Testis (tissue), 3 donors: ENCODE measurements around the gene ALOXE3. TPM values are rescaled to one million over a fixed set of nuclear protein-coding genes. Genes with fewer than 3 reads are reported as not detected.

Experiments used
- DNase-seq: peaks from one replicate; pipeline ENCODE4 v3.0.0-alpha.2; 2019
- H3K27ac ChIP-seq, 2 donors: fragments of 200-600 bp; sonication (generic); one replicate each; pipeline ENCODE4 v1.5.1; 2019
- H3K27me3 ChIP-seq: fragments of 200-600 bp; sonication (generic); one replicate; pipeline ENCODE4 v1.5.1; 2019
- H3K36me3 ChIP-seq: fragments of 200-600 bp; sonication (generic); one replicate; pipeline ENCODE4 v1.5.1; 2017; ENCODE audit warnings: low read depth; ENCODE audit errors: missing control alignments
- H3K4me1 ChIP-seq: fragments of 200-600 bp; sonication (generic); one replicate; pipeline ENCODE4 v1.5.1; 2019
- H3K4me3 ChIP-seq, 2 donors: fragments of 200-600 bp; sonication (generic); one replicate each; pipeline ENCODE4 v1.5.1; 2017 to 2019
- H3K9me3 ChIP-seq: fragments of 200-600 bp; sonication (generic); one replicate; pipeline ENCODE4 v1.5.1; 2017
- POLR2A ChIP-seq: fragments of 450-650 bp; IDR thresholded peaks from one replicate; pipeline ENCODE4 v1.6.1; 2017; ENCODE audit warnings: antibody characterized with exemption, mild to moderate bottlenecking, moderate library complexity
- WGBS, 2 donors: methylation state at CpG; one replicate each; pipeline ENCODE4 v1.1.5; 2018; 5-methylcytosine and 5-hydroxymethylcytosine counted together
- intact Hi-C: fragments of 100-400 bp; cut with DNase I; formaldehyde crosslinking; loops from one replicate; pipeline ENCODE4 v1.15.1; 2023; ENCODE audit warnings: low total_unique reads
- polyA plus RNA-seq: library from polyadenylated mRNA; stranded (reverse); fragments of 350-450 nt; fragmentation: Illumina TruSeq; extraction: RNeasy Lipid Tissue Mini Kit (QIAGEN cat#74804); gene quantifications from one replicate; pipeline ENCODE4 v1.2.3, GENCODE V29; 2014; ENCODE audit warnings: low read depth, low replicate concordance; ENCODE audit not compliant: insufficient read depth
- total RNA-seq, 2 donors: library from RNA; depleted of rRNA; stranded (reverse); fragments of >200 nt; gene quantifications; one replicate each; pipeline ENCODE4 v1.2.3, GENCODE V29; 2016
- TF ChIP-seq, protein P1 (sequence below), 3 experiments: fragments of 450-650 bp in 2 of 3; fragments of 200-600 bp in 1 of 3; sonication (generic) in 1 of 3; IDR thresholded peaks; one replicate each; pipeline ENCODE4 v1.5.1; 2016 to 2019; ENCODE audit warnings: antibody characterized with exemption in 3 of 3, mild to moderate bottlenecking in 2 of 3, moderate library complexity in 1 of 3

The ALOXE3 gene
- total and polyA plus RNA-seq, 3 donors from 2014 or later = 2.2 to 4.3 (median 2.7) TPM

DNA sequence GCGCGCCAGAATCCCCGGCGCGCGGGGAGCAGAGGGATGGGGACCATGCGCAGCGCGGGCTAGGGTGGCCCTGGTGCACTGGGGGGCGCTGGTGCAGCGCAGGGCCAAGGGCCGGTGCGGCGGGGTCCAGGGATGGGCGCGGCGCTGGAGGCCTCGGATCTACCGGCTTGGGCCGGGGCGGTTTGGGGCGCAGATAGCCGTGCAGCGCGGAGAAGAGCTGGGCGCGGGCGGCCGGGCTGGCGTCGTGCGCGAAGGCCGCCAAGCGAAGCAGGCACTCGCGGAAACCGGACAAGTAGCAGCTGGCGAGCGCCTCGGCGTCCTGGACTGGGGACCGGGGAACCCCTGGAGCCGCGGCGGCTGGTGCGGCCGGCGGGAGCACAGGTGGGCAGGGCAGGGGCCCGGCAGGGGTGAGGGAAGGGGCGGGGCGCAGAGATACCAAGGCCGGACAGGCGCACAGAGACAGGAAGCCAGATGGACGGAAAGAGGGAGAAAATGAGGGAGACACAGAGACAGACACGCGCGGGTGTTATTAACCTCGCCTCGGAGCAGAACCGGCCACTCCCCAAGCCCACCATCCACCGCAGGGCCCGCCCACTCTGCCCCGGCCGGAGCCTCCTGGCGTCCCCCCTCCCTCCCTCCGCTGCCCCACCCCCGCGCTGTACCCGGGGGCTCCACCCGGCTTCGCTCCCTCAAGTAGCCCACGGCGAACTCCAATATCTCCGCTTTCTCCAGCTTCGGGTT lies 3.5 kb upstream of the ALOXE3 start:
- H3K4me3 ChIP-seq = peak overlapping the region; percentile 54 to 62
- TF ChIP-seq, protein P1, sequence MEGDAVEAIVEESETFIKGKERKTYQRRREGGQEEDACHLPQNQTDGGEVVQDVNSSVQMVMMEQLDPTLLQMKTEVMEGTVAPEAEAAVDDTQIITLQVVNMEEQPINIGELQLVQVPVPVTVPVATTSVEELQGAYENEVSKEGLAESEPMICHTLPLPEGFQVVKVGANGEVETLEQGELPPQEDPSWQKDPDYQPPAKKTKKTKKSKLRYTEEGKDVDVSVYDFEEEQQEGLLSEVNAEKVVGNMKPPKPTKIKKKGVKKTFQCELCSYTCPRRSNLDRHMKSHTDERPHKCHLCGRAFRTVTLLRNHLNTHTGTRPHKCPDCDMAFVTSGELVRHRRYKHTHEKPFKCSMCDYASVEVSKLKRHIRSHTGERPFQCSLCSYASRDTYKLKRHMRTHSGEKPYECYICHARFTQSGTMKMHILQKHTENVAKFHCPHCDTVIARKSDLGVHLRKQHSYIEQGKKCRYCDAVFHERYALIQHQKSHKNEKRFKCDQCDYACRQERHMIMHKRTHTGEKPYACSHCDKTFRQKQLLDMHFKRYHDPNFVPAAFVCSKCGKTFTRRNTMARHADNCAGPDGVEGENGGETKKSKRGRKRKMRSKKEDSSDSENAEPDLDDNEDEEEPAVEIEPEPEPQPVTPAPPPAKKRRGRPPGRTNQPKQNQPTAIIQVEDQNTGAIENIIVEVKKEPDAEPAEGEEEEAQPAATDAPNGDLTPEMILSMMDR (IDR thresholded peaks at IDR 0.05) = peak; percentile 33 to 42 (median 35)
- no peak for TF ChIP-seq POLR2A
- no peaks in the 10 kb centered on the region for H3K9me3 ChIP-seq
- H3K27ac ChIP-seq = peak overlapping the region in 1 of 2 donors; percentile 4
- 0% methylated on average over 6 to 70 of the region's 76 CpGs for WGBS, 2 donors
- intact Hi-C loops = loop anchor here (10.0 kb wide), 1 partner anchor 63 kb away; no protein-coding TSS in a partner anchor
- H3K27me3 ChIP-seq = no peaks in the 10 kb centered on the region
- DNase-seq = peak; percentile 59
- no peaks in the 10 kb centered on the region for H3K36me3 ChIP-seq
- peaks cover 48% of the 10 kb centered on the region for H3K4me1 ChIP-seq

DNA sequence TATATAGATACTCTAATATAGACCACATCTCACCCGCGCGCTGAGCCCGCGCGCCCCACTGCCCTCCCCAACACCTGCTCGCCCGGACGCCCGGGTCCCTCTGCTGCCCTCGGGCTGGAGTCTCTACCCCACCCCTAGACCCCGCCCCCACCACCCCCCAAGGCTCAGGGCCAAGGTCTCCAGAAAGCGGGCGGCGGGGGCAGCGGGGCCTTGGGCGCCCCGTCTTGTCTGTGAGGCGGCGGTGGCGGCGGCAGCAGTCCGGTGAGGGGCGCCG lies 3.0 kb upstream of the ALOXE3 start:
- H3K4me3 ChIP-seq = peak overlapping the region; percentile 54 to 62
- H3K9me3 ChIP-seq = no peaks in the 10 kb centered on the region
- intact Hi-C loops = loop anchor here (10.0 kb wide), 1 partner anchor 63 kb away; no protein-coding TSS in a partner anchor
- H3K36me3 ChIP-seq = no peaks in the 10 kb centered on the region
- H3K4me1 ChIP-seq = peaks cover 48% of the 10 kb centered on the region
- DNase-seq = no peak
- TF ChIP-seq, protein P1 (IDR thresholded peaks at IDR 0.05) = no peak
- TF ChIP-seq POLR2A = no peak
- WGBS, 2 donors = 1 to 2% methylated on average over 15 to 24 of the region's 25 CpGs
- H3K27me3 ChIP-seq = no peaks in the 10 kb centered on the region
- H3K27ac ChIP-seq = no peak overlapping the region

- H3K27me3 ChIP-seq = no peaks in the 10 kb centered on the region
- peaks cover 48% of the 10 kb centered on the region for H3K4me1 ChIP-seq
Measured at GRCh38 chr17:8120520-8121406, 2.4 kb upstream of the ALOXE3 start.

GRCh38 chr17:8119581-8120519 lies 1.5 kb upstream of the ALOXE3 start:
- intact Hi-C loops = loop anchor here (10.0 kb wide), 1 partner anchor 65 kb away; no protein-coding TSS in a partner anchor
- 0 to 1% methylated on average over 28 of the region's 28 CpGs for WGBS, 2 donors
- peak; percentile 87 for DNase-seq
- H3K27ac ChIP-seq = peak overlapping the region; percentile 69 to 81
- no peak for TF ChIP-seq POLR2A
- TF ChIP-seq, protein P1 (IDR thresholded peaks at IDR 0.05) = no peak
- H3K4me3 ChIP-seq = peak overlapping the region; percentile 55 to 62
- peaks cover 41% of the 10 kb centered on the region for H3K4me1 ChIP-seq
- no peaks in the 10 kb centered on the region for H3K36me3 ChIP-seq
- no peaks in the 10 kb centered on the region for H3K9me3 ChIP-seq
- no peaks in the 10 kb centered on the region for H3K27me3 ChIP-seq

More at GRCh38 chr17:8120520-8121406, 2.4 kb upstream of the ALOXE3 start:
- DNase-seq = peak; percentile 69
- H3K27ac ChIP-seq = peak overlapping the region in 1 of 2 donors; percentile 25
- TF ChIP-seq, protein P1 (IDR thresholded peaks at IDR 0.05) = peak in 1 of 3 experiments; percentile 18
- no peak for TF ChIP-seq POLR2A
- H3K4me3 ChIP-seq = peak overlapping the region; percentile 54 to 62
- H3K36me3 ChIP-seq = no peaks in the 10 kb centered on the region
- WGBS, 2 donors = 1% methylated on average over 40 of the region's 40 CpGs
- no peaks in the 10 kb centered on the region for H3K9me3 ChIP-seq
- intact Hi-C loops = loop anchor here (10.0 kb wide), 1 partner anchor 64 kb away; no protein-coding TSS in a partner anchor
